GM20431 (cell line): ENCODE results near the gene PIK3R6.

Source experiments
- in situ Hi-C: fragments of 300-500 bp; cut with MseI, MboI; formaldehyde crosslinking; loops from one replicate; pipeline ENCODE4 v1.15.0; 2020; ENCODE audit warnings: low sequenced_read_pairs; ENCODE audit not compliant: unreplicated experiment

The PIK3R6 gene

DNA sequence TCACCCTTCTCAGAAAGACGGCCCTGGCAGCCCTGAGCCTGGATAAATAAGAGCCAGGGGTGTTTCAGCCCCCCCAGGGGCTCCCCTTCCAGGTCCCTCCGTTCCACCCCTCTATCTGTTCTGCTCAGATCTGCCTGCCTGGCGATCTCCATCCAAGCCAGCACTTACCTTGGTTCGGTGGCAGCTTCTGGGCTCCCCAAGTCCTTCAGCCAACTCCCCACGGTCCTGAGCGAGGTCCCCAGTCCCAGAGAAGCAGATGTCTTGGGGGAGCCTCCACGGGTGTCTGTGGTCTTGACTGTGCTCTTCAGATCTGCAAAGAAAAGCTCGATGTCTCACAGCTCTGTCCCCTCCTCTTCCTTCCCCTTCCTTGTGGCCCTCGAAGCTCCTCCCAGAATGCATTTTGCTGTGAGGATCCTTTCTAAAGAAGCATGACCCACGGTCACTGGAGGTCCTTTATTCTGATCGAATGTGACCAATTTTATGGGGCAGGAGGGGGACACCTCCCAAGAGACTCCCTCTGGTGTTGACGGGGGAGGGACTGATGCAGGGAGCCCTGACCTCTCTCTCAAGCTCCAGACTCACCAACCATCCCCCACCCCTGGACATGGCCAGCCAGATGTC is at the start of gene PIK3R6:
Gene PIK3R6 (minus strand): TSS at position 314 of the 621 bp plus-strand sequence. CDS start 17,880 bp downstream, outside the sequence.
- in situ Hi-C loops, result no loop called here

GRCh38 chr17:8916466-8916865 is 49.0 kb upstream of the PIK3R6 start:
- in situ Hi-C loops, result no loop called here

GRCh38 chr17:8914554-8914953 is 47.1 kb upstream of the PIK3R6 start:
- in situ Hi-C loops, result no loop called here

- in situ Hi-C loops, result no loop called here
Observed at GRCh38 chr17:8913879-8914278, 46.4 kb upstream of the PIK3R6 start.

DNA sequence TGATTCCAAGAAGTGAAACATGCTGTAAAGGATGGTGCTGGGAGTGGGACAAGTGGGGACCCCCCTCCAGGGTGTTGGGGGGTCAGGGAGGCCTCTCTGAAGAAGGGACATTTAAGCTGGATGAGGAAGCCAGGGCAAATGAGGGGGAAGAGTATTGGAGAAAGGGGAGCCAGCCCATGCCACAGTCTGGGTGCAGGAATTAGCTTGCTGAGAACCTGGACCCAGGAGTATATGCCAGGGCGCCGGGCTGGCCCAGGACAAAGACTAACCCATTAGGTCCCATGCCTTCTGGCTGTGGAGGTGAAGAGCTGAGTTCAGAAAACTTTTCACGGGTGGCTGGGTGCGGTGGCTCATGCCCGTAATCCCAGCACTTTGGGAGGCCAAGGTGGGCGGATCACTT is 45.6 kb upstream of the PIK3R6 start:
- in situ Hi-C loops, result no loop called here

DNA sequence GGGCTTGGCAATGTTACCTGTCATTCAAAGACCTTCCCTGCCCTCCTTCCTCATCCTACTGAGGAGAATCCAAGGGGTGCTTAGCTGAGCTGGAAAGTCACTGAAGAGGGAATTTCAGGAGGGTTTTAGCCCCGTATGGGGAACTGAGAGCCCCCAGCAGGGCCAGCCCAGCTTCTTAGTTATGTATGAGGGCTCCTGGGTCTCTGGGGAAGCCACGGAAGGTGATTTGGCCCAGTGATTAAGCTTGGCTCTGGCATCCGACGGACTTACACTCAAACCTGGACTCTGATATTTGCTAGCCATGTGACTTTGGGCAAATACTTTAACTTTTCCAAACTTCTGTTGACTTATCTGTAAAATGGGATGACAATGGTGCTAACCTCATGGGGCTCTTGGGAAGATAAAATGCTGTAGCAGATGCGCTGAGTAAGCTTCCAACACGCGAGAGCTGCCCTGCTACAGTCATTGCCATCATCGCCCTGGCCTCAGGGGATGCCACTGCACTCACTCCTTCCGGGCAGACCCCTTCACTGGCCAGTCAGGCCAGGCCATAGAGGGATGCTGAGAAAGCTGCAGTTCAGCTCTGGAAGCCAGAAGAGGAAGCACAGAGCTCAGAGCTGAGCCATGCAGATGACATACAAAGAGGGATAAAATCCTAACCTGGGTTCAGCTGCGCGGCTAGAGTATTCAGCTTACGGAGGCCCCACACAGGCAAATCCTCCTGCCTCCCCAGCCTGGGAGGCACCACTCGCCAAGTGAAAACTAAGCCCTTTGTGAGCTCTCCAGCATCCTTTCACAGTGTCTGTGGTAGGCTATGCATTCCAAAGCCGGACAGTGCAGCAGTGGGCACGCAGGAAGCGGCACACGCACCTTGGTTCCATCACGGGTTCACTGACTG is 44.9 kb upstream of the PIK3R6 start:
- in situ Hi-C loops, result no loop called here

GRCh38 chr17:8910969-8911604 is 43.6 kb upstream of the PIK3R6 start:
- in situ Hi-C loops, result no loop called here

- in situ Hi-C loops, result no loop called here
Observed at GRCh38 chr17:8909586-8910270, 42.3 kb upstream of the PIK3R6 start.

DNA sequence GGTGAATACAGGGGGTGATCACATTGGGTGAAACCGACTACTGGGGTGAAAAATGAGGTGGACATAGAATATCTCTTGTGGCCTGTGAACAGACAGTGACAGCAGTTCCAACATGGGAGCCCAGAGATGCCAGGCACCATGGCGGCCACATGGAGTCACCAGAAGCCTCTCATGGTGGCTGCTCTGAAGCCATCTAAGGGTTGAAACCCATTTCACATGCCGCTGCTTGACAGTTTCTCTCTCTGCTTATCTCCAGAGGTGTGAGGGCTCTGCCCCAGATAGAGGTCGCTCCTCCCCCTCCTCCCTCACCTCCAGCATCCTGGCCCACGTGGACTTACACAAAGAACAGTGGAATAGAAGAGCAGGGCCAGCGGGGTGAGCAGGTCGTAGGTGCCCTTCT is 37.9 kb upstream of the PIK3R6 start:
- in situ Hi-C loops, result no loop called here

- in situ Hi-C loops, result no loop called here
Observed at GRCh38 chr17:8904686-8905085, 37.2 kb upstream of the PIK3R6 start.

DNA sequence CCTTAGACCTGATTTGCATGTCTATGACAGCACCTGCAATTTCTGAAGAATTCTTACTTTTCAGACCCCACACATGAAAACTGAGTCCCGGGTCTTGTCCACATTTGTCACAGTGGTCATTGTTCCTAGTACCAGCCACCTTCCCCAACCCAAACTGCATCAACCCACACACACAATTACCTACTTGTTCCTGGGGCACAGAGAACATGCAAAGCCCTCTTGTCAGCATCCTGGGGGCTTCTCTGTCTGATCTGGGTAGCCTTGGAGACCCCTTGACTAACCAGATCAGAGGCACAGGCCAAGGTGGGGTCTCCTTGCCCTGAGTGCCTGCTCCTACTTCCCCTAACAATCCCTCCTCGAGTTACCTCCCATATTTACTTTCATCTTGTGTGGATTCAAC is 36.7 kb upstream of the PIK3R6 start:
- in situ Hi-C loops, result no loop called here

DNA sequence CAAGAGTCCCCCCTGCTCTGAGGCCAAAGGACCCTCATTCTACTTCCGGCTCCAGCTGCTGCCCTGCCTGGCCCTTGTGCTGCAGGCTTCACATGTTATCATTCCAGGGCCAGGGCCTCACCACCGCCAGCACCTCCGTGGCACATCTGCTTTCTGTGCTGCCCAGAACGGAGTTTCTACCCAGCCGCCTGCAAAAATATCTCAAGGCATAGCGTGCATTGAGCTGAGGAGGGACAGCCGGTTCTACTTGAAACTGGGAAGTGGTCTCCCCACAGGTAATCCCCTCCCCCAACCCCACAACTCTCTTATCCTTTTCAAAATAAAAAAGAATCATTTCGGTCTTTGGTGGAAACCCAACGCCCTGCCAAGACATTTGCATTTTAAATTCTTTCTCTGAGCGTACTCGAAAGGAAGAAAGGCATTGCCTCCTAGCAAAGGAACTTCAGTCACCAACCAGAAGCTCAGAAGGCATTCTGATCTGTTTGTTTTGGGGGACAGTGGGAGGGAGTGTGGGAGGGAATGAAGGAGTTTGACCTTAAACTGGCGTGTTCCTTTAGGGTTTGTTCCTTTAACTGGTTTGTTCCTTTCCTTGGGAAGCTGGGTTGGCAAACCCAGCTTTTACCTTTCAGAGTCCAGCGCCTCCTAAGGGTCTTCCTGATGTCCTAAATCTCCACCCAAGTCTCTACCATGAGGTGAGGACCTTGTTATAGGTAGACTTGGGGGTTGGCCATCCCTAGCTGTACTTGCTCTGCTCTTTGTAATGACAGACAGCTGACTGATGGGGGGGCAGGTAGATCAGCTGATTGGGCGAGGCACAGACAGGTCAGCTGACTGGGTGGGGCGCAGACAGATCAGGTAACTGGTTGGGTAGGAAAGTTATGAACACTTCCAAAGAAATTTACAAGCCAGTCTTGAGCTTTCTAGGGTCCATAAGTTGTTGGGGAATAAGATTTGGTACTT is 33.4 kb upstream of the PIK3R6 start:
- in situ Hi-C loops, result no loop called here

- in situ Hi-C loops, result no loop called here
Observed at GRCh38 chr17:8900207-8900606, 32.7 kb upstream of the PIK3R6 start.

DNA sequence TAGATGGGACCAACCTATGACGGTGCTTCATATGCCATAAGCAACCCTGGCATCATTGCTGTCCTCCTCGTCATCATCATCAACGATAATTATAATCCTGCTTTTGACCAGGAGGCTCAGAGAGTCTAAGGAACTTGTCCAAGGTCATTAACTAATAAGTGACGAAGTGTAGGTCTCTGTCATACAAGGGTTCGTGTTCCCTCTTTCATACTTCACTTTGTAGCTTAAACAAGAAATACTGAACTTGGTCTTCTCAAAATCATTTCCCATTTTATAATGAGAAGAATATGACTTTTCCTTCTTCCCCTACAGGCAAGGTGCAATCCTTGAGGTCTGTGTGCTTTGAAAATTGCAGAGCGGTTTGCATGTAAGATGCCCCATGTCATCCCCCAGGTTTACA is 31.2 kb upstream of the PIK3R6 start:
- in situ Hi-C loops, result no loop called here

GRCh38 chr17:8898126-8898525 is 30.7 kb upstream of the PIK3R6 start:
- in situ Hi-C loops, result no loop called here

DNA sequence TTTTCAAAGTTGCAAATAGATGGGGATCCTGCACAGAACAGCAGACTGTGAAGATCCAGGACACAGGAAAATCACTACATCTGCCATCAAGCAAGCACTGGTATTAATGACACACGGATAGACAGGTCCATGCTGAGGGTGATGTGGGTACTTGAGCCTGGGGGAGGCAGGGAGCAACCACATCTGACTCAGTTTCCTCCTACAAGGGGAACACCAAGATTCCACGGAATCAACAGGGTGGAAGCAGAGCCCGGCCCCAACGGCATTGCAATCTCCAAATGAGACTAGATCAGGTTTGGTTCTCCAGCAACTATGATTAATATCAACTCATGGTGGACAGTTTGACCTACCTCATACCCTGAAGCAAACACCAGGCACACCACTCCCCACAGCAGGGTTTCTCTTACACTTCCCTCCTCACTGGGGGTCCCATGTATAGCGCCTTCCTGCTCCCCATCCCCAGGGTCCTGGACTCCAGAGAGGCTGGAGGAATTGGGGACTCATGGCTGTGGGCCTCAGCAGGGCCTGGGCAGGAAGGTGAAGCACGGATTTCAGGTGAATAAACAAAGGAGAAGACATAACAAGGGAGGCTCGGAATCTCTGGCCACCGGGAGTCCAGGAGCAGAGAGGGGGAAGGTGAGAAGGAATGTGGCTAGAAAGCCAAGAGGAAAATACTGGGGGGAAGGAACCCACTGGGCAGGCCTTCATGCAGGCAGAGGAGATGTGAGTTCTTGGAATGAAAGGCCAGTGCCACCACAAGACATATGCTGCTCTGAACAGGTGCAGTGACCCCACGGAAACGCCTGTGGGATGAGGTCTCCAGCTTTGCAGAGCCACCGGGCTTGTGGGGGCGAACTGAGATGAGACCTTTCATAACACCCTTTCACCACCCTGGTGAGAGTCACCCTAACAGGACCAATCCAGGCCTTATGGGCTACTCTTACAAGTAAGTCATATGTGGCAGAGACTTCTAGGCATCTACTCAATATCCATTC is 29.5 kb upstream of the PIK3R6 start:
- in situ Hi-C loops, result no loop called here

GRCh38 chr17:8896087-8896486 is 28.6 kb upstream of the PIK3R6 start:
- in situ Hi-C loops, result no loop called here
